H1 (cell line): Measurements from ENCODE around the gene MRM3. TPM values are rescaled to one million over a fixed set of nuclear protein-coding genes. Genes with fewer than 3 reads are reported as not detected.

Experiments
- CTCF ChIA-PET: fragments of 300-600 bp; sonication (Branson Sonifier 250); formaldehyde crosslinking; loops from one replicate; lab custom pipeline; 2021; ENCODE audit not compliant: partially characterized antibody; lab: Charles Lee
- POLR2A ChIA-PET: fragments of 300-600 bp; sonication (Branson Sonifier 250); formaldehyde crosslinking; loops from one replicate; lab custom pipeline; 2021; ENCODE audit warnings: inconsistent platforms; ENCODE audit not compliant: partially characterized antibody; lab: Charles Lee
- DNase-seq, 2 experiments: peaks; one replicate each; pipeline versions ENCODE4 v3.0.0 to v3.0.0-alpha.2; 2010 to 2022; ENCODE audit warnings: low spot score in 2 of 2, low read depth in 1 of 2, mixed read lengths in 1 of 2
- FAIRE-seq: peaks from 2 replicates; lab custom pipeline; 2011; peaks lifted over from hg19 to GRCh38; lab: Jason Lieb, UNC
- H2AFZ ChIP-seq: 2 replicates; pipeline ENCODE4 v1.8.1; 2012; ENCODE audit warnings: low read length, inconsistent platforms
- H2AK5ac ChIP-seq: 2 replicates; pipeline ENCODE4 v1.6.1; 2013; ENCODE audit warnings: low read depth, low read length
- H2BK120ac ChIP-seq: replicated peaks from 2 replicates; pipeline ENCODE3; 2013; ENCODE audit warnings: low read depth, low read length, inconsistent platforms
- H2BK12ac ChIP-seq: 2 replicates; pipeline ENCODE4 v1.6.1; 2013; ENCODE audit warnings: low read depth, low read length
- H2BK15ac ChIP-seq: 2 replicates; pipeline ENCODE4 v1.6.1; 2013; ENCODE audit warnings: low read length
- H2BK20ac ChIP-seq: 2 replicates; pipeline ENCODE4 v1.6.1; 2013; ENCODE audit warnings: low read length
- H2BK5ac ChIP-seq: 2 replicates; pipeline ENCODE4 v1.6.1; 2013; ENCODE audit warnings: low read depth, low read length
- H3K14ac ChIP-seq: 2 replicates; pipeline ENCODE4 v1.6.1; 2013; ENCODE audit warnings: inconsistent platforms; ENCODE audit not compliant: insufficient read length
- H3K18ac ChIP-seq: 2 replicates; pipeline ENCODE4 v1.6.1; 2013; ENCODE audit warnings: low read length; ENCODE audit errors: extremely low read depth
- H3K23ac ChIP-seq: 2 replicates; pipeline ENCODE4 v1.6.1; 2013; ENCODE audit warnings: inconsistent platforms; ENCODE audit not compliant: insufficient read length
- H3K23me2 ChIP-seq: 2 replicates; pipeline ENCODE4 v1.6.1; 2013; ENCODE audit warnings: low read depth, low read length
- H3K27ac ChIP-seq: 2 replicates; pipeline ENCODE4 v1.6.1; 2011; ENCODE audit warnings: low read depth, low read length, inconsistent platforms
- H3K27me3 ChIP-seq, 4 experiments: replicated peaks in 1 of 4; 1 replicate in 1 of 4; 2 replicates in 3 of 4; pipeline versions ENCODE4 v1.6.1 to v1.8.1; 2011 to 2013; ENCODE audit warnings: low read length in 3 of 4, mild to moderate bottlenecking in 3 of 4, inconsistent platforms in 2 of 4, mixed read lengths in 2 of 4, moderate library complexity in 1 of 4; ENCODE audit not compliant: control insufficient read depth in 3 of 4, insufficient read depth in 3 of 4; ENCODE audit errors: extremely low read depth in 1 of 4
- H3K36me3 ChIP-seq, 4 experiments: 2 replicates each; pipeline versions ENCODE4 v1.6.1 to v1.8.1; 2011 to 2013; ENCODE audit warnings: mild to moderate bottlenecking in 4 of 4, low read length in 3 of 4, moderate library complexity in 2 of 4, control low read depth in 1 of 4, inconsistent platforms in 1 of 4; ENCODE audit not compliant: insufficient read depth in 4 of 4, control insufficient read depth in 2 of 4
- H3K4ac ChIP-seq: replicated peaks from 2 replicates; pipeline ENCODE3; 2013; ENCODE audit warnings: low read length, low read depth, mixed read lengths, inconsistent platforms; ENCODE audit not compliant: insufficient read length
- H3K4me1 ChIP-seq, 4 experiments: replicated peaks in 1 of 4; 1 replicate in 1 of 4; 2 replicates in 3 of 4; pipeline versions ENCODE4 v1.6.1 to v1.8.1; 2011 to 2013; ENCODE audit warnings: low read length in 3 of 4, inconsistent platforms in 2 of 4, mixed read lengths in 1 of 4; ENCODE audit not compliant: insufficient read depth in 4 of 4, control insufficient read depth in 3 of 4
- H3K4me2 ChIP-seq, 2 experiments: 2 replicates each; pipeline versions ENCODE4 v1.6.1 to v1.8.1; 2011 to 2013; ENCODE audit warnings: low read depth in 2 of 2, low read length in 2 of 2, control low read depth in 1 of 2, inconsistent platforms in 1 of 2, mild to moderate bottlenecking in 1 of 2; ENCODE audit not compliant: insufficient read depth in 1 of 2
- H3K4me3 ChIP-seq, 4 experiments: fragments of 200-600, 300-600 bp in 1 of 4; sonication (generic), shearing (Covaris generic), sonication (Bioruptor Twin) in 1 of 4; 2 replicates each; pipeline versions ENCODE4 v1.5.1 to v1.8.1; 2011 to 2016; ENCODE audit warnings: low read length in 4 of 4, low read depth in 3 of 4, control low read depth in 2 of 4, inconsistent platforms in 2 of 4, mild to moderate bottlenecking in 2 of 4, mixed read lengths in 1 of 4, moderate library complexity in 1 of 4; ENCODE audit not compliant: insufficient read depth in 2 of 4; ENCODE audit errors: extremely low read depth in 1 of 4
- H3K56ac ChIP-seq: replicated peaks from 2 replicates; pipeline ENCODE3; 2013; ENCODE audit warnings: low read depth, mild to moderate bottlenecking, mixed read lengths, low read length, inconsistent platforms; ENCODE audit not compliant: insufficient read length
- H3K79me1 ChIP-seq: 2 replicates; pipeline ENCODE4 v1.6.1; 2013; ENCODE audit warnings: low read depth, low read length, control low read depth
- H3K79me2 ChIP-seq, 2 experiments: 2 replicates each; pipeline versions ENCODE4 v1.6.1 to v1.8.1; 2012 to 2013; ENCODE audit warnings: low read length in 2 of 2, mild to moderate bottlenecking in 2 of 2, inconsistent platforms in 1 of 2; ENCODE audit not compliant: insufficient read depth in 2 of 2, control insufficient read depth in 1 of 2
- H3K9ac ChIP-seq, 4 experiments: replicated peaks in 1 of 4; 1 replicate in 1 of 4; 2 replicates in 3 of 4; pipeline versions ENCODE4 v1.6.1 to v1.8.1; 2011 to 2013; ENCODE audit warnings: low read depth in 3 of 4, low read length in 3 of 4, control low read depth in 2 of 4, mild to moderate bottlenecking in 2 of 4, moderate library complexity in 2 of 4, inconsistent platforms in 1 of 4; ENCODE audit errors: extremely low read depth in 1 of 4
- H3K9me3 ChIP-seq, 2 experiments: 2 replicates each; pipeline versions ENCODE4 v1.6.1 to v1.8.1; 2012 to 2013; ENCODE audit warnings: mild to moderate bottlenecking in 2 of 2, moderate library complexity in 2 of 2, control low read depth in 1 of 2, inconsistent platforms in 1 of 2, low read depth in 1 of 2, low read length in 1 of 2, mixed read lengths in 1 of 2; ENCODE audit not compliant: insufficient read depth in 2 of 2
- H4K20me1 ChIP-seq, 2 experiments: replicated peaks in 1 of 2; 2 replicates each; pipeline versions ENCODE3 to v1.8.1; 2011 to 2013; ENCODE audit warnings: inconsistent platforms in 2 of 2, low read length in 2 of 2, mild to moderate bottlenecking in 1 of 2; ENCODE audit not compliant: insufficient read depth in 2 of 2, control insufficient read depth in 1 of 2
- H4K5ac ChIP-seq: 2 replicates; pipeline ENCODE4 v1.6.1; 2013; ENCODE audit warnings: low read length, low read depth, mixed read lengths, inconsistent platforms; ENCODE audit not compliant: insufficient read length
- H4K8ac ChIP-seq: 2 replicates; pipeline ENCODE4 v1.8.0; 2013; ENCODE audit warnings: mild to moderate bottlenecking, moderate library complexity, low read length, inconsistent platforms; ENCODE audit not compliant: insufficient read depth; ENCODE audit errors: extremely low read depth
- H4K91ac ChIP-seq: replicated peaks from 2 replicates; pipeline ENCODE3; 2013; ENCODE audit warnings: low read length, mixed read lengths, inconsistent platforms; ENCODE audit not compliant: insufficient read length
- MAFK ChIP-seq: IDR thresholded peaks from 2 replicates; pipeline ENCODE4 v1.6.1; 2012; ENCODE audit warnings: low read depth, mild to moderate bottlenecking, improper control_type of control experiment, low read length
- TEAD4 ChIP-seq: IDR thresholded peaks from 2 replicates; pipeline ENCODE4 v1.6.1; 2012; ENCODE audit warnings: low read depth, low read length, inconsistent platforms, mixed read lengths
- WGBS, 2 experiments: shearing (Covaris generic) in 1 of 2; methylation state at CpG; one replicate each; pipeline versions ENCODE4 v1.1.6 to v1.1.7; 2013 to 2015; ENCODE audit warnings: low lambda C conversion rate in 2 of 2, mixed read lengths in 2 of 2, inconsistent platforms in 1 of 2, low coverage in 1 of 2, missing lambda C conversion rate in 1 of 2; ENCODE audit not compliant: insufficient replicate concordance in 2 of 2, insufficient coverage in 1 of 2, insufficient read length in 1 of 2; ENCODE audit errors: extremely low coverage in 1 of 2, missing lambda C conversion rate in 1 of 2; 5-methylcytosine and 5-hydroxymethylcytosine counted together
- polyA plus RNA-seq, 7 experiments: library from polyadenylated mRNA; depleted of rRNA in 3 of 7; stranded (reverse) in 5 of 7; unstranded in 2 of 7; fragments of >200 nt in 5 of 7; fragments of 200-250 nt in 2 of 7; gene quantifications; 1 replicate in 5 of 7; 2 replicates in 1 of 7; 4 replicates in 1 of 7; pipeline versions ENCODE4 v1.2.1 to v1.2.3, GENCODE V29; 2011 to 2013; ENCODE audit warnings: missing spikeins in 2 of 7, mixed read lengths in 2 of 7
- total RNA-seq: library from RNA; stranded (reverse); fragmentation: NEBNext Ultra II Directional; extraction: Animal tissue kit (Norgen Biotek cat#: 25700); gene quantifications from 2 replicates; pipeline ENCODE4 v1.2.1, GENCODE V29; 2021

The MRM3 gene
- total and polyA plus RNA-seq, 2 of the 8 experiments (the other 6 are each of a cell fraction or from before 2014, with no cell fraction given) = 10.1 to 20.8 TPM

DNA sequence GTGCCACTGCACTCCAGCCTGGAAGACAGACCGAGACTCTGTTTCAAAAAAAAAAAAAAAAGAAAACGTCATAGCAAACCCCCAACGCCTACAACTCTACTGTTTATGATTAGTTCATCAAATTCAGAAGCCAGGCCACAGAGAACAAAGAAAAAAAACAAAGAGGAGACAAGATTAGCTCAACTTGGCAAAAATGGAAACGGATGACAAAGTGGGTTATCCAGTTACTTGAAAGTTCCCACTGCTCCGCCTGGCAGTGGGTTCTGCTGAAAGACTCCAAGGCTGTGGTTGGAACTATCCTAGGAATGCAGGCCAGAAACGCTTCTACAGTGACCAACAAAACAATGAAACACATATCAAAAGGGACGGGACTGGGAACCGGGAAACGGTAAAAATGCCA lies 53.1 kb downstream of the MRM3 start:
- H3K14ac ChIP-seq = no peak overlapping the region
- no peaks in the 10 kb centered on the region for H3K27me3 ChIP-seq
- H2BK20ac ChIP-seq = no peak overlapping the region
- H4K20me1 ChIP-seq = peaks cover 0 to 2% of the 10 kb centered on the region in 2 experiments
- no peaks in the 10 kb centered on the region for H3K36me3 ChIP-seq
- CTCF ChIA-PET = interaction anchor here (0.9 to 1.6 kb wide), 2 partner anchors 40 to 43 kb away, joined by 3 to 4 read pairs; no protein-coding TSS in a partner anchor
- H3K9ac ChIP-seq = no peak overlapping the region
- H3K18ac ChIP-seq = no peak overlapping the region
- peaks cover 0 to 39% of the 10 kb centered on the region in 2 experiments; a peak in 2 of 4 replicates for H3K79me2 ChIP-seq
- H3K56ac ChIP-seq = no peak overlapping the region
- FAIRE-seq = peak; percentile 65
- TF ChIP-seq MAFK (no peak), TEAD4 (peak; percentile 89)
- TF ChIP-seq, all 59 proteins: peak for 1
- Histone ChIP-seq H2BK12ac (no peak overlapping the region), H3K9me3 (no peaks in the 10 kb centered on the region), H3K23me2 (no peaks in the 10 kb centered on the region), H3K4me1 (peaks cover 0 to 3% (median 0%) of the 10 kb centered on the region in 4 experiments; a peak in 3 of 7 replicates), H2AK5ac (no peak overlapping the region), H3K4me2 (no peak overlapping the region), H2BK15ac (no peak overlapping the region), H3K79me1 (peaks cover 16% of the 10 kb centered on the region), H4K8ac (no peak overlapping the region), H2BK120ac (no peak overlapping the region), H3K27ac (no peak overlapping the region), H4K5ac (no peak overlapping the region), H4K91ac (no peak overlapping the region), H3K4ac (no peak overlapping the region), H3K23ac (no peak overlapping the region), H2AFZ (no peak overlapping the region), H3K4me3 (no peak overlapping the region), H2BK5ac (no peak overlapping the region)
- POLR2A ChIA-PET = no interaction called here
- WGBS, 2 experiments = 65% methylated on average over 6 of the region's 9 CpGs; no CpG with 5 or more reads in 1 of the 2 experiments
- peak in 1 of 2 experiments; percentile 23 for DNase-seq
